KOPT-K1 (cell line): ENCODE measurements around the gene ALX1.

Experiments
- H3K27ac ChIP-seq: fragments of 200-600 bp; sonication (generic); 2 replicates; pipeline ENCODE4 v1.5.1; 2016; ENCODE audit warnings: antibody characterized with exemption, mild to moderate bottlenecking, low read depth, low read length; ENCODE audit not compliant: poor library complexity, severe bottlenecking
- H3K36me3 ChIP-seq: fragments of 200-600 bp; sonication (generic); 2 replicates; pipeline ENCODE4 v1.5.1; 2017; ENCODE audit warnings: antibody characterized with exemption, mild to moderate bottlenecking, low read length, moderate library complexity; ENCODE audit not compliant: insufficient read depth
- H3K9me3 ChIP-seq: fragments of 200-600 bp; sonication (generic); 2 replicates; pipeline ENCODE4 v1.5.1; 2017; ENCODE audit warnings: antibody characterized with exemption, low read length, mild to moderate bottlenecking; ENCODE audit not compliant: insufficient read depth, poor library complexity, severe bottlenecking

The ALX1 gene

GRCh38 chr12:85348779-85349178 lies 68.8 kb downstream of the ALX1 start:
- no peaks in the 10 kb centered on the region for H3K36me3 ChIP-seq
- no peak overlapping the region for H3K27ac ChIP-seq
- H3K9me3 ChIP-seq, result no peaks in the 10 kb centered on the region

DNA sequence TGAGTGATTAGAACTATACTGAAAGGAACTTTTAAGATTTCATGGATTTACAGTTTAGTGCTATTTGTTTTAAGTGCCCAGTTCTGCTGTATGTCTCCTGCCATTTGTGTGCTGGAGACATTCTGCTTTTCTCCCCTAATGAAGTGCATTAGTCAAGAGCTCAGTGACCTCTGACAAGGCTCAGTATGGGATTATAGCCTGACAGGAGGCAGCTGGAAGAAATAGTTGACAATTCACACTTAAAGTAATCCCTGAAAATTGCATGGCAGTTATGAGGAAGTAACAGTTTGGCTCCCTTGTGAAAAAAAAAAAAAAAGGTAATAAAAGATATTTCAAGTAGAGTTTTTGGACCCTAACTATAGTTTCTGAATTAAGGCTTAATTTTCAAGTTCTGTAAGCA lies 70.3 kb downstream of the ALX1 start:
- Histone ChIP-seq H3K27ac (no peak overlapping the region), H3K36me3 (no peaks in the 10 kb centered on the region), H3K9me3 (no peaks in the 10 kb centered on the region)
